HG03354 (cell line): Measurements from ENCODE around the gene OR2J1.
"Not testable (repeated sequence)": the region's sequence is repeated elsewhere in the genome, so short reads cannot be mapped to it uniquely, and the experiment has no call there.

Experiments used
- ATAC-seq: cut with Tn5 transposase; IDR thresholded peaks from one replicate; pipeline ENCODE4 v1.9.1; 2021; ENCODE audit warnings: mild to moderate bottlenecking; ENCODE audit not compliant: unreplicated experiment, poor library complexity, severe bottlenecking

OR2J1 gene

GRCh38 chr6:29099190-29099589 is at the start of gene OR2J1:
Gene OR2J1, plus strand, starts transcription at chr6:29099490. Its CDS starts 1,453 bp downstream, at chr6:29100943.
- ATAC-seq = no peak

- ATAC-seq = no peak
Measured at GRCh38 chr6:29051680-29052079, 47.6 kb upstream of the OR2J1 start.

GRCh38 chr6:29071831-29072723 is 27.2 kb upstream of the OR2J1 start:
- peak; percentile 55 for ATAC-seq

GRCh38 chr6:29079203-29079602 is 20.1 kb upstream of the OR2J1 start:
- ATAC-seq = no peak

- no peak for ATAC-seq
Measured at GRCh38 chr6:29081312-29081711, 18.0 kb upstream of the OR2J1 start.

- ATAC-seq = no peak
Measured at GRCh38 chr6:29082457-29082856, 16.8 kb upstream of the OR2J1 start.

- ATAC-seq = no peak
Measured at GRCh38 chr6:29087213-29087612, 12.1 kb upstream of the OR2J1 start, which contains the start of gene OR2B3. Gene OR2B3, minus strand, starts transcription at chr6:29087313. Its CDS starts 65 bp downstream, at chr6:29087248.

- no peak for ATAC-seq
Measured at GRCh38 chr6:29092957-29093356, 6.3 kb upstream of the OR2J1 start.

GRCh38 chr6:29097803-29098202 is 1.5 kb upstream of the OR2J1 start:
- no peak for ATAC-seq

- no peak for ATAC-seq
Measured at GRCh38 chr6:29107758-29108157, 8.5 kb downstream of the OR2J1 start, which contains the start of gene OR2J3. Gene OR2J3, plus strand, starts transcription at chr6:29108058. Its CDS starts 3,833 bp downstream, at chr6:29111891.

- ATAC-seq = no peak
Measured at GRCh38 chr6:29112135-29112534, 12.8 kb downstream of the OR2J1 start.

- ATAC-seq = not testable (repeated sequence)
Measured at GRCh38 chr6:29114964-29115363, 15.7 kb downstream of the OR2J1 start.

- ATAC-seq = no peak
Measured at GRCh38 chr6:29129326-29130012, 30.2 kb downstream of the OR2J1 start.

GRCh38 chr6:29130644-29131043 is 31.4 kb downstream of the OR2J1 start:
- ATAC-seq = no peak

GRCh38 chr6:29131691-29132090 is 32.4 kb downstream of the OR2J1 start:
- no peak for ATAC-seq

GRCh38 chr6:29137724-29138123 is 38.4 kb downstream of the OR2J1 start:
- no peak for ATAC-seq

GRCh38 chr6:29141606-29142005 is 42.3 kb downstream of the OR2J1 start:
- ATAC-seq = no peak

- no peak for ATAC-seq
Measured at GRCh38 chr6:29142309-29142708, 43.0 kb downstream of the OR2J1 start.

- ATAC-seq = no peak
Measured at GRCh38 chr6:29146179-29146578, 46.9 kb downstream of the OR2J1 start.

GRCh38 chr6:29147074-29147473 is 47.8 kb downstream of the OR2J1 start:
- no peak for ATAC-seq

- ATAC-seq = not testable (repeated sequence)
Measured at GRCh38 chr6:29149444-29149843, 50.2 kb downstream of the OR2J1 start.
